Panc1 (cell line): ENCODE results near the gene GPC6. TPM values are rescaled to one million over a fixed set of nuclear protein-coding genes. Genes with fewer than 3 reads are reported as not detected.

Experiments used
- ATAC-seq: fragments of 200-7000 bp; cut with Tn5 transposase; 2 replicates; pipeline ENCODE4 v1.9.1; 2020; ENCODE audit warnings: mild to moderate bottlenecking, moderate library complexity
- BruUV-seq: library from RNA; stranded (reverse); fragments of 400-500 nt; replicated peaks from 2 replicates; lab custom pipeline; 2021; lab: Mats Ljungman, UMichigan
- CTCF ChIA-PET: fragments of 300-600 bp; sonication (Branson Sonifier 250); formaldehyde crosslinking; loops from one replicate; lab custom pipeline; 2022; ENCODE audit warnings: antibody characterized with exemption; lab: Charles Lee
- POLR2A ChIA-PET: fragments of 300-600 bp; sonication (Branson Sonifier 250); formaldehyde crosslinking; loops from one replicate; lab custom pipeline; 2022; ENCODE audit warnings: antibody characterized with exemption; lab: Charles Lee
- DNase-seq: peaks from one replicate; pipeline ENCODE4 v3.0.0-alpha.2; 2010; ENCODE audit warnings: low read depth, low spot score
- H3K27ac ChIP-seq: 2 replicates; pipeline ENCODE4 v1.5.1; 2011; ENCODE audit warnings: mild to moderate bottlenecking, low read length, inconsistent platforms
- H3K27me3 ChIP-seq: fragments of 200-500 bp; sonication (Bioruptor generic); 2 replicates; pipeline ENCODE4 v1.6.0; 2014; ENCODE audit warnings: low read length, inconsistent platforms; ENCODE audit not compliant: control insufficient read depth, insufficient read depth
- H3K36me3 ChIP-seq: fragments of 200-500 bp; sonication (Bioruptor generic); 2 replicates; pipeline ENCODE4 v1.5.1; 2014; ENCODE audit warnings: inconsistent platforms, mild to moderate bottlenecking, low read length, moderate library complexity; ENCODE audit not compliant: control insufficient read depth, insufficient read depth
- H3K4me1 ChIP-seq: 2 replicates; pipeline ENCODE4 v1.5.1; 2011; ENCODE audit warnings: inconsistent platforms, mild to moderate bottlenecking, low read length, moderate library complexity; ENCODE audit not compliant: control insufficient read depth, insufficient read depth
- H3K4me3 ChIP-seq, 2 experiments: 2 replicates each; pipeline ENCODE4 v1.5.1; 2011 to 2012; ENCODE audit warnings: low read depth in 2 of 2, low read length in 2 of 2, mild to moderate bottlenecking in 2 of 2, inconsistent platforms in 1 of 2, moderate library complexity in 1 of 2
- H3K9me3 ChIP-seq: fragments of 200-500 bp; sonication (Bioruptor generic); 2 replicates; pipeline ENCODE4 v1.5.1; 2014; ENCODE audit warnings: low read depth, mild to moderate bottlenecking, inconsistent platforms, low read length, moderate library complexity; ENCODE audit not compliant: control insufficient read depth, insufficient read depth
- CTCF ChIP-seq: fragments of 450-650 bp; IDR thresholded peaks from 2 replicates; pipeline ENCODE4 v1.5.1; 2017; ENCODE audit warnings: mild to moderate bottlenecking
- POLR2AphosphoS5 ChIP-seq: IDR thresholded peaks from 2 replicates; pipeline ENCODE4 v1.6.1; 2012; ENCODE audit warnings: mild to moderate bottlenecking, low read depth, low read length, moderate library complexity
- SIN3A ChIP-seq: IDR thresholded peaks from 2 replicates; pipeline ENCODE4 v1.6.1; 2012; ENCODE audit warnings: low read depth, mild to moderate bottlenecking, low read length, moderate library complexity, borderline replicate concordance; ENCODE audit not compliant: insufficient read depth
- TCF7L2 ChIP-seq: IDR thresholded peaks from 2 replicates; pipeline ENCODE4 v1.6.1; 2011; ENCODE audit warnings: mild to moderate bottlenecking, low read depth, low read length, inconsistent platforms
- in situ Hi-C: cut with HindIII; loops from 2 replicates; pipeline ENCODE4 v1.10.0; 2016; ENCODE audit warnings: low sequenced_read_pairs, low pct_unique_long_range_greater_than_20kb
- intact Hi-C: fragments of 100-400 bp; cut with micrococcal nuclease; formaldehyde crosslinking; loops from one replicate; pipeline ENCODE4 v1.10.0; 2022; ENCODE audit not compliant: unreplicated experiment
- total RNA-seq: library from RNA; stranded (reverse); gene quantifications from one replicate; pipeline ENCODE4 v1.2.1, GENCODE V29; 2021; ENCODE audit not compliant: unreplicated experiment
- TF ChIP-seq, protein P1 (sequence below), 2 experiments: IDR thresholded peaks; 2 replicates each; pipeline ENCODE4 v1.6.1; 2011 to 2012; ENCODE audit warnings: low read depth in 2 of 2, control low read depth in 1 of 2, low read length in 1 of 2, mild to moderate bottlenecking in 1 of 2, moderate library complexity in 1 of 2; ENCODE audit not compliant: insufficient read depth in 1 of 2

GPC6 gene
- total RNA-seq, 1 experiment from 2014 or later, result 4.8 TPM

- H3K4me3 ChIP-seq, result no peak overlapping the region
- BruUV-seq, result no TSS peak
- no peak overlapping the region for H3K27ac ChIP-seq
- in situ Hi-C loops (no loop called here), intact Hi-C loops (no loop called here)
- H3K4me1 ChIP-seq, result no peaks in the 10 kb centered on the region
- no peaks in the 10 kb centered on the region for H3K36me3 ChIP-seq
- POLR2A ChIA-PET, result no interaction called here
- TF ChIP-seq CTCF (no peak), POLR2AphosphoS5 (no peak), SIN3A (no peak)
- TF ChIP-seq, protein P1, sequence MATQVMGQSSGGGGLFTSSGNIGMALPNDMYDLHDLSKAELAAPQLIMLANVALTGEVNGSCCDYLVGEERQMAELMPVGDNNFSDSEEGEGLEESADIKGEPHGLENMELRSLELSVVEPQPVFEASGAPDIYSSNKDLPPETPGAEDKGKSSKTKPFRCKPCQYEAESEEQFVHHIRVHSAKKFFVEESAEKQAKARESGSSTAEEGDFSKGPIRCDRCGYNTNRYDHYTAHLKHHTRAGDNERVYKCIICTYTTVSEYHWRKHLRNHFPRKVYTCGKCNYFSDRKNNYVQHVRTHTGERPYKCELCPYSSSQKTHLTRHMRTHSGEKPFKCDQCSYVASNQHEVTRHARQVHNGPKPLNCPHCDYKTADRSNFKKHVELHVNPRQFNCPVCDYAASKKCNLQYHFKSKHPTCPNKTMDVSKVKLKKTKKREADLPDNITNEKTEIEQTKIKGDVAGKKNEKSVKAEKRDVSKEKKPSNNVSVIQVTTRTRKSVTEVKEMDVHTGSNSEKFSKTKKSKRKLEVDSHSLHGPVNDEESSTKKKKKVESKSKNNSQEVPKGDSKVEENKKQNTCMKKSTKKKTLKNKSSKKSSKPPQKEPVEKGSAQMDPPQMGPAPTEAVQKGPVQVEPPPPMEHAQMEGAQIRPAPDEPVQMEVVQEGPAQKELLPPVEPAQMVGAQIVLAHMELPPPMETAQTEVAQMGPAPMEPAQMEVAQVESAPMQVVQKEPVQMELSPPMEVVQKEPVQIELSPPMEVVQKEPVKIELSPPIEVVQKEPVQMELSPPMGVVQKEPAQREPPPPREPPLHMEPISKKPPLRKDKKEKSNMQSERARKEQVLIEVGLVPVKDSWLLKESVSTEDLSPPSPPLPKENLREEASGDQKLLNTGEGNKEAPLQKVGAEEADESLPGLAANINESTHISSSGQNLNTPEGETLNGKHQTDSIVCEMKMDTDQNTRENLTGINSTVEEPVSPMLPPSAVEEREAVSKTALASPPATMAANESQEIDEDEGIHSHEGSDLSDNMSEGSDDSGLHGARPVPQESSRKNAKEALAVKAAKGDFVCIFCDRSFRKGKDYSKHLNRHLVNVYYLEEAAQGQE (IDR thresholded peaks at IDR 0.05; ENCODE audit: insufficient read depth in 1 of 2, low read depth in 2 of 2, low read length in 1 of 2), result no peak
- CTCF ChIA-PET, result no interaction called here
- H3K9me3 ChIP-seq, result no peaks in the 10 kb centered on the region
- H3K27me3 ChIP-seq, result no peaks in the 10 kb centered on the region
- ATAC-seq (no peak), DNase-seq (no peak)
Measured at GRCh38 chr13:93304134-93304533, 77.5 kb downstream of the GPC6 start.

- Histone ChIP-seq H3K9me3 (no peaks in the 10 kb centered on the region), H3K4me1 (no peaks in the 10 kb centered on the region), H3K36me3 (no peaks in the 10 kb centered on the region), H3K4me3 (no peak overlapping the region), H3K27ac (no peak overlapping the region), H3K27me3 (no peaks in the 10 kb centered on the region)
- intact Hi-C loops, result no loop called here
- ChIA-PET CTCF (no interaction called here), POLR2A (no interaction called here)
- no peak for ATAC-seq
- no peak for TF ChIP-seq TCF7L2
- no peak for TF ChIP-seq CTCF
- TF ChIP-seq POLR2AphosphoS5, result no peak
- no peak for TF ChIP-seq SIN3A
- TF ChIP-seq, protein P1 (IDR thresholded peaks at IDR 0.05; ENCODE audit: insufficient read depth in 1 of 2, low read depth in 2 of 2, low read length in 1 of 2), result no peak
- in situ Hi-C loops, result no loop called here
- no peak for DNase-seq
- no TSS peak for BruUV-seq
Measured at GRCh38 chr13:93304868-93305613, 78.4 kb downstream of the GPC6 start.
